HG03565 (cell line): ENCODE results near the gene PKIB.
A peak's percentile ranks its signal among the peaks of the same experiment; 100 is the strongest.
"Not testable (repeated sequence)": the region's sequence is repeated elsewhere in the genome, so short reads cannot be mapped to it uniquely, and the experiment has no call there.

ENCODE experiments used
- ATAC-seq: cut with Tn5 transposase; IDR thresholded peaks from one replicate; pipeline ENCODE4 v1.9.1; 2021; ENCODE audit warnings: mild to moderate bottlenecking, moderate library complexity; ENCODE audit not compliant: unreplicated experiment

PKIB gene

DNA sequence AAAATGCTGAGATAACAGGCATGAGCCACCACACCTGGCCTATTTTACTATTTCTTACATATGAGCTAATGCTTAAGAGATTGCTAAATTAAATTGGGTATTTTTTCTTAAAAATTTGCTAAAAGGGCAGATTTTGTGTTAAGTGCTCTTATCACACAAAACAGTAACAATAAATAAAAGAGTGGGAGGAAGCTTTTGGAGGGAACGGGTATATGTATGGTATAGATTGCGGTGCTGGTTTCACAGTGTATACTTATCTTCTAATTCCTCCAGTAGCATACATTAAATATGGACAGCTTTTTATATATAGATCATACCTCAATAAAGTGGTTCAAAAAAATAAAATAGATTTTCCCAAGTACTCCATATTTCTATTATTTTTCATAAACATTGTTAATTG, 129.9 kb downstream of the PKIB start:
- no peak for ATAC-seq

- no peak for ATAC-seq
Observed at GRCh38 chr6:122740936-122741335, 130.7 kb downstream of the PKIB start.

DNA sequence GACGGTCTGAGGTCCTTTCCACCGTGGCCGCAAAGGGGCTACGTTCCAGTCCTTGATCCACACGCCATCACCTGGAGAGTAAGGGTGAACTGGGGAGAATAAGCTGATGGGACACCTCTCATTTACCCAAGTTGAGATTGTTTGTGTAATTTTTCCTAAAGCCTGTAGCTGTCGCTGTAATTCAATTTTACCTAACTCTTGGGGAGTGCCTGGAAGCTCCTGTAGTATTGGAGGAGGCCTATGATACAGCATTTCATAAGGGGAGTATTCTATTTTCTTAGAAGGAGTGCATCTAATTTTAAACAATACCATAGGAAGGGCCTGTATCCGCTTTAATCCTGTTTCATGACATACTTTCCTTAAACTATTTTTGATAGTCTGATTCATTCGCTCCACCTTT, 134.0 kb downstream of the PKIB start:
- ATAC-seq, result not testable (repeated sequence)

DNA sequence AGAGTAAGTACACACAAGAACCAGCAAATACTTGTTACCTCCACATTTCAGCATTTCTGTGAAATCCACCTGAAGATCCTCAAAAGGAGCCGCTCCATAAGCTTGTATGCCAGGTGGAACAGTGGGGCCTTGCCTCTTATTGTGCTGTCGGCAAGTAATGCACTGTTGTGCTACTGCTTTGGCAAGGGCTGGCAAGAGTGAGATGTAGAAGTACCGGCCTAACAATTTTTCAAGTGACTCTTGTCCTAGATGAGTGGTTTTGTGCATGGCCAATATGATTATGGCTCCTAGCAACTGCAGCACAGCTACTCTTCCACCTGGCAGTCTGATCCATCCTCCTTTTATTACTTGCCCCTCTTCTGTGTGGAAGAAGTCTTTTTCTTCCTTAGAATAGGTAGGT, 134.7 kb downstream of the PKIB start:
- not testable (repeated sequence) for ATAC-seq

DNA sequence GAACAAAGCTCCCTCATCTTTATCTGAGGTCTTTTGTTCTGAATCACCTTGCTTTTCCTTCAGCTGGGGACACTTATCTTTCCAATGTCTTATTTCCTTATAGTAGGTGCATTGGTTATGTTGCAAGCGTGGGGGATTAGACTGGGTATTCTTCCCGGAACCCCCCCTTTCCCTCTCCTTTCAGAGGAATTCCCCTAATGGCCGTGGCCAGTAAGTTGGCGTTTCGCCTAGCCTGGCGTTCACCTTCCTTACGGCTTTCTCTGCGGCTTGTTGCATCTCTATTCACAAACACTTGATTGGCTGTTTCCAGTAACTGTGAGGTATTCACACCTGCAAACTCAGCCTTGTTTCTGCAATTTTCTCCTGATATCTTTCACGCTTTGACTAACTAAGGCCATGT, 136.5 kb downstream of the PKIB start:
- no peak for ATAC-seq

DNA sequence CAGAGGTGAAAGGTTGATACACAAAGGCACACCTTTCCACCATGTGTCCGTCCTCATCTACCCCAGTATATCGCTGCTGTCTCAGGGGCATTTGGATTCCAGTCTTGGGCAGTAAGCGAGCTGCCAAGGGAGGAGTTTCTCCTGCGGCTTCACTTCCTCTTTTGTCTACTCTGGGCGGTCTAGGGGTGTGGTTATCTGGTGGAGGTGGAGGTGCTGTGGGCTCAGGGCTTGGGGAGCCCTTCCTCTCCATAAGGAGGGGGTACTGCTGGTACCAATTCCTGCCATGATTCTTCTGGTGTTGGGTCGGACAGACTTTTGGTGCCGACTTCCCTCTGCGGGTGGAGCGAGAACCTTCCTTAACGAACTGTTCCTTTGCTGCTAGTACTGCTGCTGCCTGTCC, 137.4 kb downstream of the PKIB start:
- no peak for ATAC-seq

- ATAC-seq, result not testable (repeated sequence)
Observed at GRCh38 chr6:122748945-122749344, 138.7 kb downstream of the PKIB start.

GRCh38 chr6:122749451-122750050, 139.3 kb downstream of the PKIB start:
- no peak for ATAC-seq

DNA sequence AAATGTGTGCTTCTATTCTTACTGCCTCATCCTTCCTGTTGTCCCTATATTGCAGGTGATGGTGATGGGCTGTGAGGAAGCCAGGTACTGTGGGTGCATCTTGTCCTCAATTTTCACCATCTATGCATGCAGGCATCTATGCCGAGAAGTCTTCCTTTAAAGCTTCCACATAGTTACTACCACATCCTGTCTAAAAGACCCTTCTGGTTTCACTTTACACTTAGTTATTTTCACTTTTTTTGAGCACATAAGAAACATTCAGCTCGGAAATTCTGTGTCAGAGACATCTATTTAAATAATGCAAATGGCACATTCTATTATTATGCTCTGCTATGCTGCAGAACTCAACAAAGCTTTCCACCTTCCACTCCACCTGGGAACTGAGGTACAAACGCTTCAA, 141.1 kb downstream of the PKIB start:
- peak; percentile 88 for ATAC-seq

GRCh38 chr6:122752459-122752858, 142.3 kb downstream of the PKIB start:
- peak; percentile 24 for ATAC-seq

- ATAC-seq, result no peak
Observed at GRCh38 chr6:122753000-122753687, 142.9 kb downstream of the PKIB start.

DNA sequence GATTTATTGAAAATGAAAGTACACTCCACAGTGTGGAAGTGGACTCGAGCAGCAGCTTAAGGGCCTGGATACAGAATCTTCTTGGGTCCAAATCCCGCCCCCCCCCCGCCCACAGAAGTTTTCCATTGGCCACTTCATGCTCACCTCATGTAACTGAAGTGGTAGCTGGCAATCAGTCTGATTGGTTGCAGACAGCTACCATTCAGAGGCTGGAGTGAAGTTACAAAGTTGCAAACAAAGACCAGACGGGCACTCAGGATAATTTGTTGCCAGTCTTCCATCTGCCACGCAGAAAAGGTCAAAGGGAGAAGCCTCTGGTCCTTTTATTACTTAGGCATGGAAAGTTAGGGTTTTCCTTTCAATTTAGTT, 143.5 kb downstream of the PKIB start:
- ATAC-seq, result no peak

DNA sequence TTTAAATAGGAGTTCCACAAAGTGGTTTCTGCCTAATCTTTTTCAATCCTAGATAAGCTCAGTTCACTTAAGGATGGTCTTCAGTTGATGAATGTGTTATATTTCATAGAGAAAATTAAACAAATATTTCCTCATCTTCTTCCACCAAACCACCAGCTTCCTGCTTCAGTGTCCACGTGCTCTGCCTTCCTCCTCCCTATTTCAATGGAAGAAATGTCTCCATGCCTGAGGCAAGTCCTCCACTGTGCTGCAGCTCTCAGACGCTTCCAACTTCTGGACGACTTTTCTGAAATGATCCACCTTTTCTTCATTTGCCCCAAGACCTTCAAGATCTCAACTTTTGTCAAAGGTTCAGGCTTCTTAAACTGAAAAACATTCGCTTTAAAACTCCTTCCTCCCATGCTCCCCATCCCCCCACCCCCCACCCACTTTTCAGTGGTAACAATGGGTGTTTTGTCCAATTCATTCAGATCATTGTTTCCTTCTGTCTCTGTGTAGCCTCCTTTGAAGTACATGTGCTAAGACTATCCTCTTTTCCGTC, 144.1 kb downstream of the PKIB start:
- ATAC-seq, result no peak

DNA sequence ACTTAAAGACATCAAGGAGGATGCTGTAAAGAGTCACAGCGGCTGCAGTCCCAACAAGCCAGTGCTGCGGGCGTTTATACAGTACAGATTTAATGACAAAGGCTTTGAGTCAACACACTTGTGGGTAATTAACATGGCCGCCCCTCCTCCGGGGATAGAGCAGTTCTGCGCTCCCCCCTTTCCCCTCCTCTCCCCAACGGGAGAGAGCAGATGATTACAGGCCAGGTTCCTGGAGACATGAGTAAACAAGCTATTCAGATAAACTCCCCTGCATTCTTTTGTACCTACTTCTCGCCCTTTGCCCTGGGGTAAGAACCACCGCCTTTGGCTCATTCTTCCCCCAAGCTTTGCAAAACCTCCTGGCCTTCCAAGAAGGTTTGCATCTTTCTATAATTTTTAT, 145.7 kb downstream of the PKIB start:
- no peak for ATAC-seq

GRCh38 chr6:122758927-122759334, 148.7 kb downstream of the PKIB start:
- ATAC-seq, result peak; percentile 99

- no peak for ATAC-seq
Observed at GRCh38 chr6:122760330-122760729, 150.1 kb downstream of the PKIB start.

- ATAC-seq, result no peak
Observed at GRCh38 chr6:122766256-122766655, 156.1 kb downstream of the PKIB start.

DNA sequence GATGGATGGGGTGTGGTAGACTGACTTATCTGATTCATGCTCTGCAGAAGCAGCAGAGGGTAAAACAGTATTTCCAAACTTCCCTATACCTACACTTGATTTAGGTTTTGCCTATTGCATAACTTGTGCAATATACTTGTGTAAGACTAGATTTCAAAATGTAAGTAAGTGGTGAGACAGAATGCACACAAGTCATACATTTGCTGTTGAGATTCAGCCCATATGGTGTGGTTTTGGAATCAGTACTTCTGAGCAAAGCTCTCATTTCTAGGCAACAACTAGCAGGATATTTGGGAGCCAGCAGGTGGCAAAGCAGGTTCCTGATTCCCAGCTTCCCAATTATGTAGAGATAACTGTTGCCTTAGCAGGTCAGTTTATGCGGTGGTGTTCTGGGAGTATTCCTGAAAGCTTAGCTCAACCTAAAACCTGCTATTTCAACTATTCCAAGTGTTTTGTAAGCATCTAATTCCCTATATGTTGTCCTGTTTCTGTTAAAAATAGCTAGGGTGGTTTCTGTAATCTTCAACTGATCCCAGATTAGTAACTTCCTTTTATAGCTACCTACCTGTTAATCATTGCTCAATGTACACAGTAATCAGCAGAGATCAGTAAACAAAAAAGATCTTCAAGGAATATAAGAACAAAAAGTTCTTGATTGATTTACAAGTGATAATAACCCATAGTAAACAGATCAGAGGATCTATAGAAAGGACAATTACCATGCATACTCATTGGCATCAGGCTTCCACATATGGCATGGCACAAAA, 160.8 kb downstream of the PKIB start:
- ATAC-seq, result no peak

DNA sequence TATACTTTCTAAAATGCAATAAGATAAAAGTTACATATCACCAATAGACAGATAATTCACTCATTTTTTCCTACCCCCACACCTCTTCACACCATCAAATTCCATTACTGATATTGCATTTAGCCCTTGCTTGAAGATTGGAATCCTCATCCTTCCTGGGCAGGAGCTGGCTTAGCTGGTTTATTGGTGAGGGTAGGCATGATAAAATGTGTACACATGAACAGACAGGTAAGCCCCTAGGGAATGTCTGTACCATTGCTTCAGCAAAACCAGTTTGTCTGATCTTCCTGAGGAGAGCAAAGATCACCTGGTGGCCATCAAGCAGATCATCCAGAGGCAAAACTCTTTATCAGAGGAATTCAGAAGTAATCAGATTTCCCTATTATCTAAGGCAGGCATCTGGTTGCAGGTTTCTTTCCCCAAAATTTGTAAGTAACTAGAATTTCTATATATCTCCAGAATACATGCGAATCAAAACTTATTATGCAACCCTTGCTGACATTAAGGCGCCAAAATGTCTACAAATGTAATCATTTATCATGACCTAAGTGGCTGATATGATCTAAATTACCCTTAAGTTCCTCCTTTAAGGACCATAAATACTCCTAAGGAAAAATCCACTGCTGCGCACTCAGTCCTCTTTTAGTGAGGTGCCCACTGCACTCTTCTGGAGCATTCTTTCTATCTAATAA, 162.7 kb downstream of the PKIB start:
- no peak for ATAC-seq
